GM12878 (cell line): ENCODE measurements around the gene CTNNA1. TPM values are rescaled to one million over a fixed set of nuclear protein-coding genes. Genes with fewer than 3 reads are reported as not detected.

Experiments
- ATAC-seq: fragments of 200-7000 bp; cut with Tn5 transposase; 3 replicates; pipeline ENCODE4 v1.9.1; 2020; ENCODE audit warnings: mild to moderate bottlenecking, moderate library complexity
- BruUV-seq: library from RNA; stranded (reverse); fragments of 400-500 nt; replicated peaks from 2 replicates; lab custom pipeline; 2021; lab: Mats Ljungman, UMichigan
- CTCF ChIA-PET: fragments of 300-600 bp; sonication (Branson Sonifier 250); formaldehyde crosslinking; extraction: SDS; loops from one replicate; lab custom pipeline; 2021; ENCODE audit warnings: inconsistent platforms; lab: Yijun Ruan, JAX
- POLR2A ChIA-PET: fragments of 350-600 bp; formaldehyde crosslinking; extraction: SDS; loops from one replicate; lab custom pipeline; 2021; ENCODE audit warnings: inconsistent platforms; lab: Charles Lee
- RAD21 ChIA-PET: fragments of 300-600 bp; sonication (Branson Sonifier 250); formaldehyde crosslinking; loops from one replicate; lab custom pipeline; 2023; ENCODE audit warnings: antibody characterized with exemption; ENCODE audit not compliant: unreplicated experiment; lab: Charles Lee
- SMC1A ChIA-PET: fragments of 300-600 bp; sonication (Branson Sonifier 250); formaldehyde crosslinking; loops from one replicate; lab custom pipeline; 2023; ENCODE audit not compliant: unreplicated experiment, uncharacterized antibody; lab: Charles Lee
- DNase-seq: peaks from one replicate; pipeline ENCODE4 v3.0.0-alpha.2; 2011; ENCODE audit warnings: low read depth, low spot score
- FAIRE-seq: peaks from 3 replicates; lab custom pipeline; 2011; peaks lifted over from hg19 to GRCh38; lab: Jason Lieb, UNC
- H2AFZ ChIP-seq: 2 replicates; pipeline ENCODE4 v1.6.0; 2011; ENCODE audit warnings: low read depth, low read length, control low read depth; ENCODE audit not compliant: control insufficient read depth
- H3K27ac ChIP-seq: 2 replicates; pipeline ENCODE4 v1.5.1; 2011; ENCODE audit warnings: control low read depth; ENCODE audit not compliant: control insufficient read depth, insufficient read depth
- H3K27me3 ChIP-seq, 2 experiments: replicated peaks in 1 of 2; 2 replicates each; pipeline versions ENCODE4 v1.6.0 to v1.6.1; 2011; ENCODE audit warnings: low read length in 1 of 2; ENCODE audit not compliant: control insufficient read depth in 2 of 2, insufficient read depth in 2 of 2
- H3K36me3 ChIP-seq, 2 experiments: 2 replicates each; pipeline ENCODE4 v1.5.1; 2011; ENCODE audit warnings: low read length in 1 of 2; ENCODE audit not compliant: control insufficient read depth in 2 of 2, insufficient read depth in 2 of 2
- H3K4me1 ChIP-seq: 2 replicates; pipeline ENCODE4 v1.6.1; 2011; ENCODE audit warnings: mild to moderate bottlenecking, low read length, moderate library complexity, mixed read lengths; ENCODE audit not compliant: control insufficient read depth, insufficient read depth
- H3K4me2 ChIP-seq: 2 replicates; pipeline ENCODE4 v1.6.0; 2011; ENCODE audit warnings: control low read depth; ENCODE audit not compliant: control insufficient read depth, insufficient read depth
- H3K4me3 ChIP-seq: fragments of 200-600 bp; sonication (generic); 2 replicates; pipeline ENCODE4 v1.5.1; 2016
- H3K79me2 ChIP-seq: 2 replicates; pipeline ENCODE4 v1.6.0; 2011; ENCODE audit warnings: low read length; ENCODE audit not compliant: control insufficient read depth, insufficient read depth
- H3K9ac ChIP-seq: 2 replicates; pipeline ENCODE4 v1.8.0; 2011; ENCODE audit warnings: low read length, control low read depth, mixed read lengths; ENCODE audit not compliant: control insufficient read depth, insufficient read depth
- H3K9me3 ChIP-seq: replicated peaks from 3 replicates; pipeline ENCODE4 v1.5.1; 2011; ENCODE audit warnings: mild to moderate bottlenecking, low read length; ENCODE audit not compliant: control insufficient read depth, insufficient read depth
- H4K20me1 ChIP-seq: 2 replicates; pipeline ENCODE4 v1.6.0; 2011; ENCODE audit not compliant: control insufficient read depth, insufficient read depth
- BCL11A ChIP-seq: IDR thresholded peaks from 2 replicates; pipeline ENCODE4 v1.6.1; 2011; ENCODE audit warnings: low read depth, low read length
- CREM ChIP-seq: IDR thresholded peaks from 2 replicates; pipeline ENCODE4 v1.6.1; 2014; ENCODE audit warnings: antibody characterized with exemption, low read depth
- EZH2 ChIP-seq: IDR thresholded peaks from 2 replicates; pipeline ENCODE4 v1.6.1; 2012; ENCODE audit warnings: low read depth, mild to moderate bottlenecking, control low read depth, inconsistent platforms, low read length, borderline replicate concordance; ENCODE audit not compliant: control insufficient read depth
- PAX5 ChIP-seq: IDR thresholded peaks from 2 replicates; pipeline ENCODE4 v1.6.1; 2011; ENCODE audit warnings: low read depth, low read length, borderline replicate concordance
- POLR2A ChIP-seq: IDR thresholded peaks from 2 replicates; pipeline ENCODE4 v1.6.1; 2011; ENCODE audit warnings: low read depth, mild to moderate bottlenecking, low read length
- POLR2AphosphoS2 ChIP-seq: IDR thresholded peaks from 2 replicates; pipeline ENCODE4 v1.6.1; 2011; ENCODE audit warnings: low read depth, mild to moderate bottlenecking, low read length, improper control_type of control experiment, moderate library complexity
- SRF ChIP-seq, 2 experiments: IDR thresholded peaks; 2 replicates each; pipeline ENCODE4 v1.6.1; 2011; ENCODE audit warnings: low read depth in 2 of 2, low read length in 2 of 2, mild to moderate bottlenecking in 1 of 2, moderate library complexity in 1 of 2
- YBX1 ChIP-seq: fragments of 450-650 bp; IDR thresholded peaks from 2 replicates; pipeline ENCODE4 v1.6.1; 2016; ENCODE audit warnings: antibody characterized with exemption
- ZNF207 ChIP-seq: fragments of 450-650 bp; IDR thresholded peaks from 2 replicates; pipeline ENCODE4 v1.6.1; 2014; ENCODE audit warnings: antibody characterized with exemption, mild to moderate bottlenecking, borderline replicate concordance
- WGBS: methylation state at CpG from one replicate; pipeline ENCODE4 v1.1.6; 2016; ENCODE audit warnings: low lambda C conversion rate; ENCODE audit not compliant: insufficient replicate concordance, insufficient coverage; ENCODE audit errors: missing lambda C conversion rate; 5-methylcytosine and 5-hydroxymethylcytosine counted together
- in situ Hi-C: fragments of 300-500 bp; cut with MboI; formaldehyde crosslinking; loops from 9 replicates; pipeline ENCODE4 v1.14.3; 2018; ENCODE audit warnings: mixed read lengths
- intact Hi-C: fragments of 100-400 bp; cut with micrococcal nuclease; formaldehyde crosslinking; loops from one replicate; pipeline ENCODE4 v1.14.2; 2022; ENCODE audit not compliant: unreplicated experiment
- polyA plus RNA-seq, 11 experiments: library from polyadenylated mRNA; depleted of rRNA in 4 of 11; unstranded in 6 of 11; stranded (reverse) in 5 of 11; fragments of >200 nt; fragmentation: Nextera tagmentation in 4 of 11; fragmentation: Illumina TruSeq in 1 of 11; extraction: Ambion mirVana in 4 of 11; extraction: Trizol in 1 of 11; gene quantifications; 1 replicate in 1 of 11; 2 replicates in 10 of 11; pipeline versions ENCODE4 v1.2.1 to v1.2.3, GENCODE V29; 2011 to 2016; ENCODE audit warnings: inconsistent platforms in 2 of 11, missing spikeins in 2 of 11, low read depth in 1 of 11
- total RNA-seq, 4 experiments: library from RNA; depleted of rRNA in 3 of 4; stranded (reverse); fragments of >200 nt in 3 of 4; fragmentation: Illumina TruSeq in 1 of 4; extraction: Trizol in 1 of 4; gene quantifications; 2 replicates each; pipeline versions ENCODE4 v1.2.1 to v1.2.3, GENCODE V29; 2013 to 2021
- TF ChIP-seq, protein P1 (sequence below): fragments of 450-650 bp; formaldehyde crosslinking; IDR thresholded peaks from 2 replicates; pipeline ENCODE4 v1.5.0; 2022; ENCODE audit warnings: mild to moderate bottlenecking, missing genetic modification characterization
- TF ChIP-seq, protein P2 (sequence below): fragments of 450-650 bp; formaldehyde crosslinking; IDR thresholded peaks from 2 replicates; pipeline ENCODE4 v1.4.0; 2022; ENCODE audit warnings: mild to moderate bottlenecking, moderate library complexity
- TF ChIP-seq, protein P3 (sequence below): fragments of 450-650 bp; formaldehyde crosslinking; IDR thresholded peaks from 2 replicates; pipeline ENCODE4 v1.4.0; 2020; ENCODE audit warnings: mild to moderate bottlenecking, moderate library complexity

CTNNA1 gene
- total and polyA plus RNA-seq, 10 of the 15 experiments (the other 5 are each of a cell fraction or from before 2014, with no cell fraction given), result 32.6 to 104 (median 57.7) TPM

DNA sequence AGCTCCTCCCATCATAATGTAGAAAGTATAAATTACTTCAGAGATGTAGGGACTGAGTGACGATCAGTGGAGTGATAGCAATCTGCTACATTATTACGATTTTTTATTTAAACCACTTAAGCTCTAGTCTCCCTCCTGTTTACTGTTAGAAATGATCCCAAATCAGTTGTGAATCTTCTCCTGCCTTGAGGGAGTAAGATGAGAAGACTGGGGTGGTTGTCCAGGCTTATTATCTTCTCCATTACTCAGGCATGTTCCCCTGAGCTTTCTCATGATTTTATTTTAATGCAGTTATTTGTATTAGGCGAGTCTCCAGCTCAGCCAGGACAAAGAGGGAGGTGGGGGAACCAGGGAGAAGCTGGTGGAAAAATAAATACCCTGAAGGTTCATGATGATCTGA lies 48.2 kb upstream of the CTNNA1 start:
- intact Hi-C loops (no loop called here), in situ Hi-C loops (no loop called here)
- TF ChIP-seq EZH2, result no peak
- TF ChIP-seq SRF (IDR thresholded peaks at IDR 0.05; ENCODE audit: low read depth in 2 of 2, low read length in 2 of 2), result no peak
- TF ChIP-seq, protein P1, sequence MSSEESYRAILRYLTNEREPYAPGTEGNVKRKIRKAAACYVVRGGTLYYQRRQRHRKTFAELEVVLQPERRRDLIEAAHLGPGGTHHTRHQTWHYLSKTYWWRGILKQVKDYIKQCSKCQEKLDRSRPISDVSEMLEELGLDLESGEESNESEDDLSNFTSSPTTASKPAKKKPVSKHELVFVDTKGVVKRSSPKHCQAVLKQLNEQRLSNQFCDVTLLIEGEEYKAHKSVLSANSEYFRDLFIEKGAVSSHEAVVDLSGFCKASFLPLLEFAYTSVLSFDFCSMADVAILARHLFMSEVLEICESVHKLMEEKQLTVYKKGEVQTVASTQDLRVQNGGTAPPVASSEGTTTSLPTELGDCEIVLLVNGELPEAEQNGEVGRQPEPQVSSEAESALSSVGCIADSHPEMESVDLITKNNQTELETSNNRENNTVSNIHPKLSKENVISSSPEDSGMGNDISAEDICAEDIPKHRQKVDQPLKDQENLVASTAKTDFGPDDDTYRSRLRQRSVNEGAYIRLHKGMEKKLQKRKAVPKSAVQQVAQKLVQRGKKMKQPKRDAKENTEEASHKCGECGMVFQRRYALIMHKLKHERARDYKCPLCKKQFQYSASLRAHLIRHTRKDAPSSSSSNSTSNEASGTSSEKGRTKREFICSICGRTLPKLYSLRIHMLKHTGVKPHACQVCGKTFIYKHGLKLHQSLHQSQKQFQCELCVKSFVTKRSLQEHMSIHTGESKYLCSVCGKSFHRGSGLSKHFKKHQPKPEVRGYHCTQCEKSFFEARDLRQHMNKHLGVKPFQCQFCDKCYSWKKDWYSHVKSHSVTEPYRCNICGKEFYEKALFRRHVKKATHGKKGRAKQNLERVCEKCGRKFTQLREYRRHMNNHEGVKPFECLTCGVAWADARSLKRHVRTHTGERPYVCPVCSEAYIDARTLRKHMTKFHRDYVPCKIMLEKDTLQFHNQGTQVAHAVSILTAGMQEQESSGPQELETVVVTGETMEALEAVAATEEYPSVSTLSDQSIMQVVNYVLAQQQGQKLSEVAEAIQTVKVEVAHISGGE, result no peak
- TF ChIP-seq, protein P2, sequence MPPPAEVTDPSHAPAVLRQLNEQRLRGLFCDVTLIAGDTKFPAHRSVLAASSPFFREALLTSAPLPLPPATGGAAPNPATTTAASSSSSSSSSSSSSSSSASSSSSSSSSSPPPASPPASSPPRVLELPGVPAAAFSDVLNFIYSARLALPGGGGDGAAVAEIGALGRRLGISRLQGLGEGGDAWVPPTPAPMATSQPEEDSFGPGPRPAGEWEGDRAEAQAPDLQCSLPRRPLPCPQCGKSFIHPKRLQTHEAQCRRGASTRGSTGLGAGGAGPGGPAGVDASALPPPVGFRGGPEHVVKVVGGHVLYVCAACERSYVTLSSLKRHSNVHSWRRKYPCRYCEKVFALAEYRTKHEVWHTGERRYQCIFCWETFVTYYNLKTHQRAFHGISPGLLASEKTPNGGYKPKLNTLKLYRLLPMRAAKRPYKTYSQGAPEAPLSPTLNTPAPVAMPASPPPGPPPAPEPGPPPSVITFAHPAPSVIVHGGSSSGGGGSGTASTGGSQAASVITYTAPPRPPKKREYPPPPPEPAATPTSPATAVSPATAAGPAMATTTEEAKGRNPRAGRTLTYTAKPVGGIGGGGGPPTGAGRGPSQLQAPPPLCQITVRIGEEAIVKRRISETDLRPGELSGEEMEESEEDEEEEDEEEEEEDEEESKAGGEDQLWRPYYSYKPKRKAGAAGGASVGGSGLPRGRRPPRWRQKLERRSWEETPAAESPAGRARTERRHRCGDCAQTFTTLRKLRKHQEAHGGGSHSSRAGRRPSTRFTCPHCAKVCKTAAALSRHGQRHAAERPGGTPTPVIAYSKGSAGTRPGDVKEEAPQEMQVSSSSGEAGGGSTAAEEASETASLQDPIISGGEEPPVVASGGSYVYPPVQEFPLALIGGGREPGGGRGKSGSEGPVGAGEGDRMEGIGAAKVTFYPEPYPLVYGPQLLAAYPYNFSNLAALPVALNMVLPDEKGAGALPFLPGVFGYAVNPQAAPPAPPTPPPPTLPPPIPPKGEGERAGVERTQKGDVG (CRISPR knock-in tag), result no peak
- TF ChIP-seq ZNF207, result no peak
- no peak for TF ChIP-seq CREM
- TF ChIP-seq, protein P3, sequence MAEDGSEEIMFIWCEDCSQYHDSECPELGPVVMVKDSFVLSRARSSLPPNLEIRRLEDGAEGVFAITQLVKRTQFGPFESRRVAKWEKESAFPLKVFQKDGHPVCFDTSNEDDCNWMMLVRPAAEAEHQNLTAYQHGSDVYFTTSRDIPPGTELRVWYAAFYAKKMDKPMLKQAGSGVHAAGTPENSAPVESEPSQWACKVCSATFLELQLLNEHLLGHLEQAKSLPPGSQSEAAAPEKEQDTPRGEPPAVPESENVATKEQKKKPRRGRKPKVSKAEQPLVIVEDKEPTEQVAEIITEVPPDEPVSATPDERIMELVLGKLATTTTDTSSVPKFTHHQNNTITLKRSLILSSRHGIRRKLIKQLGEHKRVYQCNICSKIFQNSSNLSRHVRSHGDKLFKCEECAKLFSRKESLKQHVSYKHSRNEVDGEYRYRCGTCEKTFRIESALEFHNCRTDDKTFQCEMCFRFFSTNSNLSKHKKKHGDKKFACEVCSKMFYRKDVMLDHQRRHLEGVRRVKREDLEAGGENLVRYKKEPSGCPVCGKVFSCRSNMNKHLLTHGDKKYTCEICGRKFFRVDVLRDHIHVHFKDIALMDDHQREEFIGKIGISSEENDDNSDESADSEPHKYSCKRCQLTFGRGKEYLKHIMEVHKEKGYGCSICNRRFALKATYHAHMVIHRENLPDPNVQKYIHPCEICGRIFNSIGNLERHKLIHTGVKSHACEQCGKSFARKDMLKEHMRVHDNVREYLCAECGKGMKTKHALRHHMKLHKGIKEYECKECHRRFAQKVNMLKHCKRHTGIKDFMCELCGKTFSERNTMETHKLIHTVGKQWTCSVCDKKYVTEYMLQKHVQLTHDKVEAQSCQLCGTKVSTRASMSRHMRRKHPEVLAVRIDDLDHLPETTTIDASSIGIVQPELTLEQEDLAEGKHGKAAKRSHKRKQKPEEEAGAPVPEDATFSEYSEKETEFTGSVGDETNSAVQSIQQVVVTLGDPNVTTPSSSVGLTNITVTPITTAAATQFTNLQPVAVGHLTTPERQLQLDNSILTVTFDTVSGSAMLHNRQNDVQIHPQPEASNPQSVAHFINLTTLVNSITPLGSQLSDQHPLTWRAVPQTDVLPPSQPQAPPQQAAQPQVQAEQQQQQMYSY (CRISPR knock-in tag), result no peak
- TF ChIP-seq YBX1, result no peak
- TF ChIP-seq BCL11A, result no peak
- TF ChIP-seq POLR2A, result no peak
- no peak for TF ChIP-seq PAX5
- TF ChIP-seq POLR2AphosphoS2, result no peak
- CTCF ChIA-PET, result no interaction called here
- Histone ChIP-seq H3K36me3 (no peaks in the 10 kb centered on the region), H3K4me1 (no peaks in the 10 kb centered on the region), H3K27ac (no peak overlapping the region), H4K20me1 (no peaks in the 10 kb centered on the region), H2AFZ (no peak overlapping the region), H3K9ac (no peak overlapping the region), H3K27me3 (no peaks in the 10 kb centered on the region), H3K4me2 (no peak overlapping the region), H3K79me2 (no peaks in the 10 kb centered on the region), H3K9me3 (no peaks in the 10 kb centered on the region), H3K4me3 (no peak overlapping the region)
- FAIRE-seq, result no peak
- BruUV-seq, result no TSS peak
- POLR2A ChIA-PET, result interaction anchor here (0.7 kb wide), 1 partner anchor 277 kb away, joined by 3 read pairs; no protein-coding TSS in a partner anchor
- SMC1A ChIA-PET, result interaction anchor here (1.0 kb wide), 1 partner anchor 547 kb away, joined by 3 read pairs; no protein-coding TSS in a partner anchor
- DNase-seq, result no peak
- ATAC-seq, result no peak
- 24% methylated on average over 3 of the region's 3 CpGs for WGBS
- RAD21 ChIA-PET, result no interaction called here
